Hepatocyte (in vitro differentiated cells): ENCODE measurements around the gene ZGRF1. TPM values are rescaled to one million over a fixed set of nuclear protein-coding genes. Genes with fewer than 3 reads are reported as not detected.

Experiments
- DNase-seq: peaks from one replicate; pipeline ENCODE4 v3.0.0-alpha.2; 2016; ENCODE audit warnings: low spot score
- H2AFZ ChIP-seq: fragments of 200-600 bp; sonication (generic); 2 replicates; pipeline ENCODE4 v1.6.0; 2016; ENCODE audit warnings: antibody characterized with exemption, mild to moderate bottlenecking
- H3K27ac ChIP-seq: fragments of 200-600 bp; sonication (generic); 2 replicates; pipeline ENCODE4 v1.5.1; 2016; ENCODE audit warnings: mild to moderate bottlenecking
- H3K27me3 ChIP-seq: fragments of 200-600 bp; sonication (generic); 2 replicates; pipeline ENCODE4 v1.6.1; 2016
- H3K36me3 ChIP-seq: fragments of 200-600 bp; sonication (generic); replicated peaks from 2 replicates; pipeline ENCODE4 v1.5.1; 2016; ENCODE audit warnings: low read depth; ENCODE audit not compliant: insufficient read depth
- H3K4me1 ChIP-seq: fragments of 200-600 bp; sonication (generic); 2 replicates; pipeline ENCODE4 v1.5.1; 2016; ENCODE audit warnings: mild to moderate bottlenecking, moderate library complexity; ENCODE audit not compliant: insufficient read depth
- H3K4me2 ChIP-seq: fragments of 200-600 bp; sonication (generic); 2 replicates; pipeline ENCODE4 v1.6.0; 2016
- H3K4me3 ChIP-seq: fragments of 200-600 bp; sonication (generic); 2 replicates; pipeline ENCODE4 v1.5.1; 2016; ENCODE audit warnings: mild to moderate bottlenecking
- H3K79me2 ChIP-seq: fragments of 200-600 bp; sonication (generic); 2 replicates; pipeline ENCODE4 v1.6.0; 2017; ENCODE audit warnings: mild to moderate bottlenecking
- H3K9me2 ChIP-seq: fragments of 200-600 bp; sonication (generic); replicated peaks from 2 replicates; pipeline ENCODE4 v1.6.0; 2017; ENCODE audit warnings: mild to moderate bottlenecking; ENCODE audit not compliant: insufficient read depth
- H3K9me3 ChIP-seq: fragments of 200-600 bp; sonication (generic); 2 replicates; pipeline ENCODE4 v1.5.1; 2016; ENCODE audit warnings: low read depth, mild to moderate bottlenecking
- H4K20me1 ChIP-seq: fragments of 200-600 bp; sonication (generic); 2 replicates; pipeline ENCODE4 v1.6.0; 2016; ENCODE audit warnings: mild to moderate bottlenecking; ENCODE audit not compliant: insufficient read depth, poor library complexity, severe bottlenecking
- CTCF ChIP-seq: fragments of 200-600 bp; sonication (generic); IDR thresholded peaks from 2 replicates; pipeline ENCODE4 v1.5.1; 2016; ENCODE audit warnings: antibody characterized with exemption, mild to moderate bottlenecking; ENCODE audit not compliant: poor library complexity
- EZH2 ChIP-seq: fragments of 200-600 bp; sonication (generic); IDR thresholded peaks from 2 replicates; pipeline ENCODE4 v1.6.1; 2016; ENCODE audit warnings: antibody characterized with exemption, mild to moderate bottlenecking, borderline replicate concordance
- EZH2phosphoT487 ChIP-seq: fragments of 200-600 bp; sonication (generic); IDR thresholded peaks from one replicate; pipeline ENCODE4 v1.6.1; 2018; ENCODE audit warnings: antibody characterized with exemption, mild to moderate bottlenecking, low read depth, moderate library complexity; ENCODE audit not compliant: unreplicated experiment, severe bottlenecking
- WGBS: methylation state at CpG from one replicate; pipeline ENCODE4 v1.1.6; 2016; ENCODE audit warnings: low lambda C conversion rate; ENCODE audit errors: missing lambda C conversion rate; 5-methylcytosine and 5-hydroxymethylcytosine counted together
- polyA plus RNA-seq: library from polyadenylated mRNA; unstranded; fragments of >200 nt; fragmentation: Nextera tagmentation; extraction: Ambion mirVana; gene quantifications from 2 replicates; pipeline ENCODE4 v1.2.1, GENCODE V29; 2016
- total RNA-seq: library from RNA; depleted of rRNA; stranded (reverse); fragments of >200 nt; gene quantifications from 2 replicates; pipeline ENCODE4 v1.2.3, GENCODE V29; 2014

ZGRF1 gene
- total and polyA plus RNA-seq, 2 experiments from 2014 or later, result 1.2 to 9.9 TPM

GRCh38 chr4:112510291-112511092, 126.2 kb downstream of the ZGRF1 start:
- TF ChIP-seq EZH2phosphoT487 (peak; percentile 82), EZH2 (peak; percentile 94), CTCF (no peak)
- no peak overlapping the region for H3K27ac ChIP-seq
- peak overlapping the region; percentile 45 for H2AFZ ChIP-seq
- no peaks in the 10 kb centered on the region for H3K79me2 ChIP-seq
- no peak overlapping the region for H3K4me3 ChIP-seq
- no peaks in the 10 kb centered on the region for H4K20me1 ChIP-seq
- no peaks in the 10 kb centered on the region for H3K36me3 ChIP-seq
- H3K27me3 ChIP-seq, result peaks cover 96% of the 10 kb centered on the region
- DNase-seq, result no peak
- peak overlapping the region; percentile 74 for H3K4me2 ChIP-seq
- H3K4me1 ChIP-seq, result peaks cover 30% of the 10 kb centered on the region
- no peaks in the 10 kb centered on the region for H3K9me3 ChIP-seq
- WGBS, result 4% methylated on average over 31 of the region's 34 CpGs
- no peaks in the 10 kb centered on the region for H3K9me2 ChIP-seq

- Histone ChIP-seq H3K27ac (no peak overlapping the region), H3K36me3 (no peaks in the 10 kb centered on the region), H4K20me1 (no peaks in the 10 kb centered on the region), H3K27me3 (peaks cover 98% of the 10 kb centered on the region), H3K4me1 (peaks cover 22% of the 10 kb centered on the region), H3K4me3 (no peak overlapping the region), H3K79me2 (no peaks in the 10 kb centered on the region), H3K4me2 (peak overlapping the region; percentile 74), H2AFZ (no peak overlapping the region), H3K9me2 (no peaks in the 10 kb centered on the region), H3K9me3 (no peaks in the 10 kb centered on the region)
- DNase-seq, result no peak
- 8% methylated on average over 45 of the region's 46 CpGs for WGBS
- no peak for TF ChIP-seq CTCF
- no peak for TF ChIP-seq EZH2
- peak; percentile 55 for TF ChIP-seq EZH2phosphoT487
Measured at GRCh38 chr4:112509243-112510141, 127.2 kb downstream of the ZGRF1 start.

GRCh38 chr4:112508356-112508755, 128.4 kb downstream of the ZGRF1 start:
- H4K20me1 ChIP-seq, result no peaks in the 10 kb centered on the region
- TF ChIP-seq EZH2phosphoT487 (no peak), CTCF (no peak), EZH2 (no peak)
- 9% methylated on average over 6 of the region's 6 CpGs for WGBS
- no peaks in the 10 kb centered on the region for H3K36me3 ChIP-seq
- peaks cover 95% of the 10 kb centered on the region for H3K27me3 ChIP-seq
- no peaks in the 10 kb centered on the region for H3K9me3 ChIP-seq
- no peak overlapping the region for H3K27ac ChIP-seq
- no peaks in the 10 kb centered on the region for H3K9me2 ChIP-seq
- no peak overlapping the region for H3K4me3 ChIP-seq
- no peak for DNase-seq
- H3K4me2 ChIP-seq, result no peak overlapping the region
- no peaks in the 10 kb centered on the region for H3K79me2 ChIP-seq
- H3K4me1 ChIP-seq, result peaks cover 21% of the 10 kb centered on the region
- no peak overlapping the region for H2AFZ ChIP-seq
